Activated B cell treated with CpG ODN at 0.5 μM for 24 hours (primary cell): Measurements from ENCODE around the gene MAP4K1. TPM values are rescaled to one million over a fixed set of nuclear protein-coding genes. Genes with fewer than 3 reads are reported as not detected.

Experiments used
- ATAC-seq: fragments of 200-7000 bp; cut with Tn5 transposase; one replicate; pipeline ENCODE4 v1.10.0; 2021; ENCODE audit warnings: low read depth, mild to moderate bottlenecking, moderate library complexity
- CTCF ChIA-PET: fragments of 350-600 bp; sonication (Branson Sonifier 250); formaldehyde crosslinking; loops from one replicate; lab custom pipeline; 2021; ENCODE audit warnings: antibody characterized with exemption; lab: Charles Lee
- POLR2A ChIA-PET: fragments of 350-600 bp; sonication (Branson Sonifier 250); formaldehyde crosslinking; loops from one replicate; lab custom pipeline; 2021; ENCODE audit warnings: antibody characterized with exemption; lab: Charles Lee
- DNase-seq: peaks from one replicate; pipeline ENCODE4 v3.0.0; 2022
- H3K27ac Mint-ChIP-seq: one replicate; pipeline ENCODE4 v1.8.0; 2020; ENCODE audit warnings: mixed read lengths
- H3K27me3 Mint-ChIP-seq: one replicate; pipeline ENCODE4 v1.8.0; 2021; ENCODE audit warnings: mixed read lengths
- H3K36me3 Mint-ChIP-seq: one replicate; pipeline ENCODE4 v1.8.0; 2021; ENCODE audit warnings: low read depth, mixed read lengths
- H3K4me1 Mint-ChIP-seq: one replicate; pipeline ENCODE4 v1.8.0; 2021; ENCODE audit warnings: mixed read lengths
- H3K4me3 Mint-ChIP-seq: one replicate; pipeline ENCODE4 v1.8.0; 2020; ENCODE audit warnings: mild to moderate bottlenecking, mixed read lengths
- H3K9me3 Mint-ChIP-seq: one replicate; pipeline ENCODE4 v1.8.0; 2020; ENCODE audit warnings: mixed read lengths
- CTCF ChIP-seq: fragments of 200-600 bp; IDR thresholded peaks from one replicate; pipeline ENCODE4 v1.8.0; 2022; ENCODE audit warnings: antibody characterized with exemption, mild to moderate bottlenecking
- intact Hi-C: fragments of 100-400 bp; cut with micrococcal nuclease; formaldehyde crosslinking; loops from one replicate; pipeline ENCODE4 v1.15.1; 2024
- total RNA-seq: library from RNA; stranded (reverse); gene quantifications from 2 replicates; pipeline ENCODE4 v1.2.3, GENCODE V29; 2022

MAP4K1 gene
- total RNA-seq, 1 donor from 2014 or later = 379 TPM

- Mint-ChIP-seq H3K4me3 (no peak overlapping the region), H3K36me3 (peaks cover 30% of the 10 kb centered on the region), H3K9me3 (no peaks in the 10 kb centered on the region), H3K4me1 (peaks cover 49% of the 10 kb centered on the region), H3K27ac (no peak overlapping the region), H3K27me3 (no peaks in the 10 kb centered on the region)
- ATAC-seq (no peak), DNase-seq (no peak)
- POLR2A ChIA-PET = no interaction called here
- TF ChIP-seq CTCF = no peak
- intact Hi-C loops = no loop called here
- CTCF ChIA-PET = no interaction called here
Measured at GRCh38 chr19:38661136-38661535, 43.4 kb upstream of the MAP4K1 start.

- Mint-ChIP-seq H3K27ac (no peak overlapping the region), H3K4me1 (peaks cover 49% of the 10 kb centered on the region), H3K4me3 (no peak overlapping the region), H3K27me3 (no peaks in the 10 kb centered on the region), H3K9me3 (no peaks in the 10 kb centered on the region), H3K36me3 (peaks cover 33% of the 10 kb centered on the region)
- no peak for TF ChIP-seq CTCF
- ChIA-PET POLR2A (no interaction called here), CTCF (no interaction called here)
- intact Hi-C loops = no loop called here
- DNase-seq = no peak
- no peak for ATAC-seq
Measured at GRCh38 chr19:38660724-38661123, 43.0 kb upstream of the MAP4K1 start.

- no peak for TF ChIP-seq CTCF
- no peaks in the 10 kb centered on the region for H3K9me3 Mint-ChIP-seq
- DNase-seq (no peak), ATAC-seq (no peak)
- H3K36me3 Mint-ChIP-seq = peaks cover 43% of the 10 kb centered on the region
- no peaks in the 10 kb centered on the region for H3K27me3 Mint-ChIP-seq
- H3K27ac Mint-ChIP-seq = peak overlapping the region; percentile 47
- ChIA-PET CTCF (interaction anchor here (1.2 kb wide), 1 partner anchor 25 kb away, joined by 3 read pairs; no protein-coding TSS in a partner anchor), POLR2A (interaction anchor here (0.7 to 1.6 kb wide), 2 partner anchors 21 to 86 kb away, joined by 4 to 5 read pairs; no protein-coding TSS in a partner anchor)
- H3K4me1 Mint-ChIP-seq = peaks cover 44% of the 10 kb centered on the region
- intact Hi-C loops = no loop called here
- no peak overlapping the region for H3K4me3 Mint-ChIP-seq
Measured at GRCh38 chr19:38658462-38659306, 40.9 kb upstream of the MAP4K1 start.

GRCh38 chr19:38657633-38658222 lies 40.0 kb upstream of the MAP4K1 start:
- Mint-ChIP-seq H3K4me1 (peaks cover 48% of the 10 kb centered on the region), H3K36me3 (peaks cover 44% of the 10 kb centered on the region), H3K27ac (peak overlapping the region; percentile 47), H3K9me3 (no peaks in the 10 kb centered on the region), H3K4me3 (no peak overlapping the region), H3K27me3 (no peaks in the 10 kb centered on the region)
- TF ChIP-seq CTCF = no peak
- intact Hi-C loops = no loop called here
- ATAC-seq (no peak), DNase-seq (no peak)
- CTCF ChIA-PET = no interaction called here
- POLR2A ChIA-PET = interaction anchor here (0.6 to 0.7 kb wide), 2 partner anchors 12 to 40 kb away, joined by 3 read pairs; partner anchors contain the start of gene MAP4K1
